HEK293 (cell line): ENCODE results near the gene GRM2.

Experiments
- ZNF18 ChIP-seq: fragments of 450-650 bp; formaldehyde crosslinking; IDR thresholded peaks from 2 replicates; pipeline ENCODE4 v1.5.1; 2016; ENCODE audit warnings: missing biosample characterization, missing genetic modification characterization
- ZNF350 ChIP-seq: fragments of 450-650 bp; formaldehyde crosslinking; IDR thresholded peaks from 2 replicates; pipeline ENCODE4 v1.5.0; 2017; ENCODE audit warnings: missing biosample characterization, mild to moderate bottlenecking, missing genetic modification characterization
- ZNF518A ChIP-seq: fragments of 450-650 bp; formaldehyde crosslinking; conservative IDR thresholded peaks from 2 replicates; pipeline ENCODE4 v1.5.1; 2016; ENCODE audit warnings: low read depth, missing biosample characterization, missing genetic modification characterization
- ZNF610 ChIP-seq: fragments of 450-650 bp; formaldehyde crosslinking; IDR thresholded peaks from 2 replicates; pipeline ENCODE4 v1.5.1; 2016; ENCODE audit warnings: missing biosample characterization, missing genetic modification characterization, borderline replicate concordance

GRCh38 chr3:51703068-51703760 is 3.7 kb upstream of the GRM2 start:
- no peak for TF ChIP-seq ZNF350
- TF ChIP-seq ZNF518A (tag by site-specific recombination), result no peak
- no peak for TF ChIP-seq ZNF610 (tag by site-specific recombination)
- no peak for TF ChIP-seq ZNF18 (tag by site-specific recombination)
